A673 (cell line): Measurements from ENCODE around the gene KIF26A. TPM values are rescaled to one million over a fixed set of nuclear protein-coding genes. Genes with fewer than 3 reads are reported as not detected.

Experiments
- BruUV-seq: library from RNA; stranded (reverse); fragments of 400-500 nt; replicated peaks from 2 replicates; lab custom pipeline; 2021; lab: Mats Ljungman, UMichigan
- CTCF ChIA-PET: fragments of 300-600 bp; sonication (Branson Sonifier 250); formaldehyde crosslinking; loops from one replicate; lab custom pipeline; 2022; ENCODE audit warnings: antibody characterized with exemption; lab: Charles Lee
- POLR2A ChIA-PET: fragments of 300-600 bp; sonication (Branson Sonifier 250); formaldehyde crosslinking; loops from one replicate; lab custom pipeline; 2022; ENCODE audit warnings: antibody characterized with exemption; ENCODE audit not compliant: low non-redundant PET; lab: Charles Lee
- DNase-seq: peaks from one replicate; pipeline ENCODE4 v3.0.0-alpha.2; 2015; ENCODE audit warnings: low spot score
- H3K27ac ChIP-seq: fragments of 200-600 bp; sonication (generic); 2 replicates; pipeline ENCODE4 v1.5.1; 2016; ENCODE audit warnings: mixed run types, low read depth, mild to moderate bottlenecking, mixed read lengths, antibody characterized with exemption, low read length; ENCODE audit not compliant: poor library complexity, severe bottlenecking
- H3K27me3 ChIP-seq: fragments of 200-600 bp; sonication (generic); replicated peaks from 2 replicates; pipeline ENCODE4 v1.6.1; 2017; ENCODE audit warnings: mixed run types, low read depth, mild to moderate bottlenecking, mixed read lengths, antibody characterized with exemption, low read length; ENCODE audit not compliant: insufficient read depth, poor library complexity
- H3K36me3 ChIP-seq: fragments of 200-600 bp; sonication (generic); 2 replicates; pipeline ENCODE4 v1.6.1; 2016; ENCODE audit warnings: mixed run types, mild to moderate bottlenecking, mixed read lengths, antibody characterized with exemption, low read length; ENCODE audit not compliant: insufficient read depth, poor library complexity, severe bottlenecking
- H3K4me1 ChIP-seq: fragments of 200-600 bp; sonication (generic); 2 replicates; pipeline ENCODE4 v1.6.1; 2017; ENCODE audit warnings: mixed run types, mild to moderate bottlenecking, mixed read lengths, antibody characterized with exemption, low read length; ENCODE audit not compliant: insufficient read depth, poor library complexity, severe bottlenecking
- H3K4me3 ChIP-seq: fragments of 200-600 bp; sonication (generic); 2 replicates; pipeline ENCODE4 v1.5.1; 2016; ENCODE audit warnings: low read depth, mixed run types, mild to moderate bottlenecking, mixed read lengths, low read length; ENCODE audit not compliant: poor library complexity, severe bottlenecking
- H3K9me3 ChIP-seq: fragments of 200-600 bp; sonication (generic); 2 replicates; pipeline ENCODE4 v1.6.1; 2016; ENCODE audit warnings: mixed run types, low read depth, mild to moderate bottlenecking, mixed read lengths, antibody characterized with exemption, low read length; ENCODE audit not compliant: poor library complexity, severe bottlenecking
- EZH2 ChIP-seq: fragments of 200-600 bp; sonication (generic); IDR thresholded peaks from 2 replicates; pipeline ENCODE4 v1.6.1; 2017; ENCODE audit warnings: borderline replicate concordance, low read depth, mild to moderate bottlenecking, mixed read lengths, antibody characterized with exemption, low read length; ENCODE audit not compliant: poor library complexity, severe bottlenecking
- intact Hi-C: fragments of 100-400 bp; cut with micrococcal nuclease; formaldehyde crosslinking; loops from one replicate; pipeline ENCODE4 v1.10.0; 2022; ENCODE audit not compliant: unreplicated experiment
- total RNA-seq: library from RNA; stranded (reverse); gene quantifications from 2 replicates; pipeline ENCODE4 v1.2.3, GENCODE V29; 2021
- TF ChIP-seq, protein P1 (sequence below): fragments of 300-800, 200-600 bp; sonication (generic); conservative IDR thresholded peaks from 2 replicates; pipeline ENCODE4 v1.5.1; 2017; ENCODE audit warnings: low read depth, mild to moderate bottlenecking, antibody characterized with exemption, low read length, moderate library complexity, mixed read lengths

KIF26A gene
- total RNA-seq, 1 experiment from 2014 or later = 11.5 TPM

GRCh38 chr14:104161602-104162367 lies 23.4 kb downstream of the KIF26A start:
- BruUV-seq = no TSS peak
- Histone ChIP-seq H3K9me3 (no peaks in the 10 kb centered on the region), H3K27ac (no peak overlapping the region), H3K36me3 (no peaks in the 10 kb centered on the region), H3K4me1 (no peaks in the 10 kb centered on the region), H3K27me3 (no peaks in the 10 kb centered on the region), H3K4me3 (no peak overlapping the region)
- TF ChIP-seq, protein P1, sequence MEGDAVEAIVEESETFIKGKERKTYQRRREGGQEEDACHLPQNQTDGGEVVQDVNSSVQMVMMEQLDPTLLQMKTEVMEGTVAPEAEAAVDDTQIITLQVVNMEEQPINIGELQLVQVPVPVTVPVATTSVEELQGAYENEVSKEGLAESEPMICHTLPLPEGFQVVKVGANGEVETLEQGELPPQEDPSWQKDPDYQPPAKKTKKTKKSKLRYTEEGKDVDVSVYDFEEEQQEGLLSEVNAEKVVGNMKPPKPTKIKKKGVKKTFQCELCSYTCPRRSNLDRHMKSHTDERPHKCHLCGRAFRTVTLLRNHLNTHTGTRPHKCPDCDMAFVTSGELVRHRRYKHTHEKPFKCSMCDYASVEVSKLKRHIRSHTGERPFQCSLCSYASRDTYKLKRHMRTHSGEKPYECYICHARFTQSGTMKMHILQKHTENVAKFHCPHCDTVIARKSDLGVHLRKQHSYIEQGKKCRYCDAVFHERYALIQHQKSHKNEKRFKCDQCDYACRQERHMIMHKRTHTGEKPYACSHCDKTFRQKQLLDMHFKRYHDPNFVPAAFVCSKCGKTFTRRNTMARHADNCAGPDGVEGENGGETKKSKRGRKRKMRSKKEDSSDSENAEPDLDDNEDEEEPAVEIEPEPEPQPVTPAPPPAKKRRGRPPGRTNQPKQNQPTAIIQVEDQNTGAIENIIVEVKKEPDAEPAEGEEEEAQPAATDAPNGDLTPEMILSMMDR = no peak
- no peak for TF ChIP-seq EZH2
- CTCF ChIA-PET = no interaction called here
- intact Hi-C loops = no loop called here
- POLR2A ChIA-PET = no interaction called here
- no peak for DNase-seq

GRCh38 chr14:104162495-104162894 lies 24.1 kb downstream of the KIF26A start:
- H3K27me3 ChIP-seq = no peaks in the 10 kb centered on the region
- no peak overlapping the region for H3K4me3 ChIP-seq
- ChIA-PET POLR2A (no interaction called here), CTCF (no interaction called here)
- intact Hi-C loops = no loop called here
- no TSS peak for BruUV-seq
- H3K4me1 ChIP-seq = no peaks in the 10 kb centered on the region
- no peak overlapping the region for H3K27ac ChIP-seq
- no peak for DNase-seq
- TF ChIP-seq, protein P1 = no peak
- no peak for TF ChIP-seq EZH2
- no peaks in the 10 kb centered on the region for H3K9me3 ChIP-seq
- H3K36me3 ChIP-seq = no peaks in the 10 kb centered on the region

DNA sequence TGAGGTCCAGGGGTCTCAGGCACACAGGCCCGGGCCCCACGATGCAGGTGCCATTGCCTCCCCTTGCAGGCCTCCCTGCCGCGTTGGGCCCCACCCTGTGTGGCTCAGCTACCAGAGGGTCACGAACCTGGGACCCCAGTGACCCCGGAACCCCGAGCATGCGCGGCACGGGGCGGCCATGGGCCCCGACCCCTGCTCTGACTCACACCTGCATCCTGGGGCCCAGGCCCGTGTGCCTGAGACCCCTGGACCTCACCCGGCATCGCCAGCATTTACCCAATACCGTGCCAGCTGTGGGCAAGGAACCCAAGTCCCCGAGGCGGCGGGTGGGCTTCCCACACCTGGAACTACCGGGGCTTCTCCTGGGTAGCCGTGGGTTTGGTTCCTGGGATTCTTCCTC lies 25.2 kb downstream of the KIF26A start:
- no peak for DNase-seq
- no peaks in the 10 kb centered on the region for H3K27me3 ChIP-seq
- no peak overlapping the region for H3K4me3 ChIP-seq
- ChIA-PET CTCF (no interaction called here), POLR2A (no interaction called here)
- no peaks in the 10 kb centered on the region for H3K9me3 ChIP-seq
- BruUV-seq = no TSS peak
- H3K27ac ChIP-seq = no peak overlapping the region
- H3K4me1 ChIP-seq = no peaks in the 10 kb centered on the region
- H3K36me3 ChIP-seq = no peaks in the 10 kb centered on the region
- TF ChIP-seq EZH2 = no peak
- TF ChIP-seq, protein P1 = no peak
- intact Hi-C loops = no loop called here
